HG02763 (cell line): ENCODE data around the gene SLC31A1.

ENCODE experiments used
- ATAC-seq: cut with Tn5 transposase; IDR thresholded peaks from one replicate; pipeline ENCODE4 v1.9.1; 2021; ENCODE audit warnings: mild to moderate bottlenecking, moderate library complexity; ENCODE audit not compliant: unreplicated experiment

SLC31A1 gene

DNA sequence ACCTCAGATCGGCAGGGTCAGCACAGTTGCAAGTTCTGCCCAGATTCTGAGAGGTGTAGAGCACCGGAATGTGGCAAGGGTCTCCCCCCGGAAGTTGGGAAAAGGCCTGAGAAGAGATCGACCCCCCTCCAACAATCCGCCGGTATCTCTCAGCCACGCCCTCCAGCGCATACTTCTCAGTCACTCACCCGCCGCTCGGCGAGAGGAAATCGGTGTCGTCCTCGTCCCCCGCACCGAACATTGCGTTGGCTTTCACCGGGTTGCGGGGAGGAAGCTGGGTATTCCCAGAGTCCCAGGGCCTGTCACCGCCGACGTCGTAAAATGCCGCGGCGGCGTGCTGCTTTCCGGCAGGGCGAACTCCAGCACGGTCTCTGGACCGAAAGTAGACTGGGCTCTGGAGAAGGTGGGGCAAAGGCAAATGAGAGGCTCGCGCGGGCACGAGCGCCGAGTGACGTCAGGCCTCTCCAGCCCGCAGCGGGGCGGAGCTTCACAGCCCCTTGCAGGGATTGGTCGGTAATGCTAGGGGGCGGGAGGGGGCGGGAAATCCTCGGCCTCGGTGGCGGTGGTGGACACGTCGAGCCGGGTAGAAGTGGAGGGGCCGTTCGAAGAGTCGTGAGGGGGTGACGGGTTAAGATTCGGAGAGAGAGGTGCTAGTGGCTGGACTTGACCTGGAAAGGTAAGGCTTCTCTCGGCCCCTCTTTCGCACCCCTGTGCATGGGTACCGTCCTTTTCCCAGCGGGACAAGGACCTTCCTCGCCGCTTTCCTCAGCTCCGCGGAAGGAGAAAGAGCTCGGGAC, at the start of gene SLC31A1, which contains the start of gene FKBP15:
SLC31A1 (plus strand) TSS at position 542 of the 797 bp plus-strand sequence. CDS start 34,605 bp downstream, outside the sequence.
FKBP15 (minus strand) TSS at position 275 of the 797 bp plus-strand sequence; CDS start at position 241, 34 bp downstream.
- ATAC-seq, result peak; percentile 91

GRCh38 chr9:113173341-113173740, 48.0 kb upstream of the SLC31A1 start:
- ATAC-seq, result no peak

DNA sequence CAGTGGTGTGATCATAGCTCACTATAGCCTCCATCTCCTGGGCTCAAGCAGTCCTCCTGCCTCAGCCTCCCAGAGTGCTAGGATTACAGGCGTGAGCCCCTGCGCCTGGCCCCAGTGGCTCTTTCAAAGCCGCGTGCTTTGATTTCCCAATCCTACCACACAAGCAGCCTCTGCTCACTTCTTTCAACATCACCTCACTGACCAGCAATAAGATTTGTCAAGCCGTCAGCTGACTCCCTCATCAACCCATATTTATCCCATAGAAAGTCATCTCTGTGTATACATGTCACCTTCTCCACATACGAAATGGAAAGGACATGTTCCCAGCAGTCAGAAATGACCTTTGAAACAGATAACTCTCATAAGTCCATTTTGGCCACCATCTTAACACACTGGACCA, 44.5 kb upstream of the SLC31A1 start:
- ATAC-seq, result no peak

DNA sequence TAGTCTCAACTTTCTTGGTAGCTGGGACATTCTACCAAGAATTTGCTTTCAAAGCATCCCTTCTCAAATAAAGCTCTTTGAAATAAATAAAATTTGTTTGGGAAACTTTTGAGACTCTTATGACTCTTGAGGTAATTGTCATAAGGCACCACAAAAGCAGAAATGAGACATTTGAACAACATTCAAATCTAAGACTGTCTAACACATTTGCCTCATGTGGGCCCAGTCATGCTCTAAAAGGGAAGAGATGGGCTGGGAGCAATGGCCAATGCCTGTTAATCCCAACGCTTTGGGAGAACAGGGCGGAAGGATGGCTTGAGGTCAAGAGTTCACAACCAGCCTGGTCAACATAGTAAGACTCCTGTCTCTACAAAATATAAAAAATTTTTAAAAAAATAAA, 44.1 kb upstream of the SLC31A1 start:
- no peak for ATAC-seq

GRCh38 chr9:113178087-113178486, 43.3 kb upstream of the SLC31A1 start:
- ATAC-seq, result no peak

DNA sequence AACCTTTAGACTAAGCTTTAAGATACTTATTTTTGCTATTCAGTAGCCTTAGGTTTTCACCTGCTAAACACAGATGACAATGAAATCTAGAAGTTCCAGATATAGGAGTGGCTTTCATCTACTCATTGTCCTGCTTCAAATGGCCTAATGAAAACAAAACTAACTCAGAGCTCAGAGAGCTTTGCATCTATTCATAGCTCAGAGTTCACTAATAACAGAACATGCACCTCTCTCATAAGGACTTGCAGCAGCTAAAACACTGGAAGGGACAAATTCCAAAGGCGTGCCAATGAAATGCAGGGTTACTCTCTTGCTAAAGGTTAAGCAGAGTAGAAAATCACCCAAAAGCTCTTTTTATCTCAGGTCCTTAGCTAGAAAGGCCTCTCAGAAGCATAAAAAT, 41.5 kb upstream of the SLC31A1 start:
- ATAC-seq, result peak; percentile 42

- ATAC-seq, result no peak
Observed at GRCh38 chr9:113181165-113181564, 40.2 kb upstream of the SLC31A1 start.

- ATAC-seq, result no peak
Observed at GRCh38 chr9:113183956-113184488, 37.3 kb upstream of the SLC31A1 start.

DNA sequence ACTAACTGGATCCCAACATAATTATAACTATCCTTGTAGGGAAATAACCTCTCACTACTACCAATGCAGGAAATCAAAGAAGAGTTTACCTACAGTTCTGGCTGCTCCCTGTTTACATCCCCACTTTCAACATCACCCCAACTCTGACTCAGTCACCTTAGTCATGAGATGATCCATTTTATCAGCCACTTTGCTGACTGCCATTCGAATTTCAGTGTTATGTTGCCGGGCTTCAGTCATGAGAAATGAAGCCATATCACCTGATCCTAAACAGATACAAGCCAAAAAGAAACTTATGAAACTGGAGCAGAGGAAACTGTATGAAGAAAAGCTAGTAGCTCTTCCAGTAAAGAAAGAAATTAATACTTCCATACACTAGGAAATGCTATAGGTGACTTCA, 36.8 kb upstream of the SLC31A1 start:
- no peak for ATAC-seq

DNA sequence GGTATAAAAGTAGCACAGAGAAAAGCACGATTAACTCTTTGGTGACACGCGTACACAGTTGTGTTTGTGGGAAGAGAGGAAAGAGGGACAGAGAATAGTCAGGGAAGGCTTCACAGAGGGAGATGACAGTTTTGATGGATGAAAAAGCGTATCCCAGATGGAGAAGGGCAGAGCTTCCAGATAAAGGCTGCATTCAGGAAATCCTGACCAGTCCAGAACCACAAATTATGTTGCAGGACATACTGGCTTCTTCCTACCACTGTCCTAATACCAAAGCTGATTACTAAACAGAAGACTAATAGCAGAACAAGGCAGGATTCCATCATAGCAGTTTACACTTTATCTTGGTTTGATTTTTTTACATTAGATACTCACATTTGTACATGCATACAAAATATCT, 36.1 kb upstream of the SLC31A1 start:
- no peak for ATAC-seq

DNA sequence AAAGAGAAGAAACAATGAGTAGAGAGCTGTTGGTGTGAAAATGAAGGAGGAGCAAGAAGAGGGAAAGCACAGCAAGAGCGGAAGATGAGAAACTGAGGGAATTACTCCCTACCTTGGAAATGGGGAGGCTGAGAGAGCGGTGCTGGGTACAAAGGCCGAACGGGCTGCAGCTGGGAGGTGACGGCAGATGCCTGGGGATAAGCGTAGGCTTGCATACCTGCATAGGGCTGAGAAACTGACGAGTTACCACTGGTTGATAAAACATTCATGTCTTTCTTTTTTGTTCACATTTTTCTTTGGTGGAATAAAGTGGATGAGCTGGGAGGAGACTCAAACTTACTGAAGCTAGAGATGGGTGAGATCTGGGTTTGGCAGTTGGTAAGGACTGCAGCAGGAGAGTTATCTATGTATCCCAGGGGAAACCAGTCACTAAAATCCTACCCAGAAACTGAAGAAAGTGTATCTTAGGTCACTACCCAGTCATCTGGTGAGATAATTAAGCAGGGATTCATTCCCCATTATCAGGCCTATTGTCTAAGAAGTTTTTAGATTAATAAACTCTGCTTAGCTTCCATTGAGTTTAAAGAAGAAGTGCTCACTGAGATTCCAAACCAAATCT, 35.1 kb upstream of the SLC31A1 start:
- ATAC-seq, result no peak

DNA sequence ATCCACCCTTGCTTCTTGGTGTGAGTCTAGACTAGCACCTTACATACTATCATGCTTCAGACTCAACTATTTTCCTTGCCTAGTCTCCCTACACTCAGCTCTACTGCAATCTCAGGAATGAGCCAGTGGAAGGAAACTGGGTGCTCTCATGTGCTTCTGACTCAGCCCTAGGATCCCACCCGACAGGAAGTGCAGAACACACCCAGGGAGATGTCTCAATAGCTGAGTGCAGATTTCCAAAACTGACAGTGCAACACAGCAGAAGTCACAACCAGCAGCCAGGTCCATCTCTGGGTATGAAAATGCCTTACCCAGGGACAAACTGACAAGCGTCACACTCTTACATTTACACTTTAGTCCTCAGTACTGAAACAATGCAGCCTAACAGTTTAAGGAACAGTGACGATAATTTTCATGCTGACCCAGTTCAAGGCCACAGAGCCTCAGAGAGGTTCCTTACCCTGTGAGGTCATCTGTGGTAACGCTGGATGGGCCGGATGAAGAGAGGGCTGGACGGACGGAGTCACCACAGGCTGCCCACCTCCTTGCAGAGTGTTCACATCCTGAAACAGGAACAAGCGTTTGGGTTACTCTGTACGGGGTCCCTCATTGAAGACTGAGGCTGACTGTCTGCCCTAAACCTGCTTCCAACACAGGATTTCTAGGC, 33.3 kb upstream of the SLC31A1 start:
- no peak for ATAC-seq

DNA sequence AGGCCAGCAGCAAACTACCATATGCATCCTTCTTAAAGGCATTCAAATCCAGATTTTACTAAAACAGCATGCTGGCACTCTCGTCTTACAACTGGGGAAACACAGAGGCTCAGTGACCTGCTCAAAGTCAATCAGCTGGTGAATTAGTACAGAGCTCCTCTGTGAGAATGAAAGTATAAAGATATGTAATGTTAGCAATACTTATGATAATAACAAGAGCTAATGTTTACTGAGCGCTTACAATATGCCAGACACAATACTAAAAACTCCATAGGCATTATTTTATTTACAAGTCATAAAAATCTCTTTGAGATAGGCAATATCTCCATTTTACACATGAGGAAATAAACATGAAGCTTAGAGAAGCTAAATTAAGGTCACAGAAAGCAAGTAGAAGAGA, 28.9 kb upstream of the SLC31A1 start:
- ATAC-seq, result no peak

GRCh38 chr9:113199683-113200329, 21.5 kb upstream of the SLC31A1 start:
- no peak for ATAC-seq

- no peak for ATAC-seq
Observed at GRCh38 chr9:113205432-113205831, 15.9 kb upstream of the SLC31A1 start.

DNA sequence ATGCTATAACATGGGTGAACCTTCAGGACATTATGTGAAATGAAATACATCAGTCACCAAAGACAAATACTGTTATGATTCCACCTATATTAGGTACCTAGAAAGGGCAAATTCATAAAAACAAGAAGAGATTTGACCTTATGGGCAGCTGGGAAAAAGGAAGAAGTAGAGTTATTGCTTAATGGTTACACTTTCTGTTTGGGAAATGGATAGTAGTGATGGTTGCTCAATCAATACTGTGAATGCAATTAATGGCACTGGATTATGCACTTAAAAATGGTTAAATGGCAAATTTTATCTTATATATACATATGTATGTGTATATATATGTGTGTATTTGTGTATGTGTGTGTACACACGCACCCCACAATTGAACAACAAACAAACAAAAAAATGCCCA, 15.5 kb upstream of the SLC31A1 start:
- ATAC-seq, result no peak

DNA sequence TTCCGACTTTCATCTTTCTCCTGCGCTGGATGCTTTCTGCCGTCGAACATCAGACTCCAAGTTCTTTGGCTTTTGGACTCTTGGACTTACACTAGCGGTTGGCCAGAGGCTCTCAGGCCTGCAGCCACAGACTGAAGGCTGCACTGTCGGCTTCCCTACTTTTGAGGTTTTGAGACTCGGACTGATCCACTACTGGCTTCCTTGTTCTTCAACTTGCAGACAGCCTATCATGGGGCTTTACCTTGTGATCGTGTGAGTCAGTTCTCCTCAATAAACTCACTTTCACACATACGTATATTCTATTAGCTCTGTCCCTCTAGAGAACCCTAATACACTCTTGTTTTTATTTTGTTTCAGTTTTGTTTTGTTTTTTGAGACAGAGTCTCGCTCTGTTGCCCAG, 10.5 kb upstream of the SLC31A1 start:
- ATAC-seq, result no peak

GRCh38 chr9:113215132-113215531, 6.2 kb upstream of the SLC31A1 start:
- no peak for ATAC-seq

DNA sequence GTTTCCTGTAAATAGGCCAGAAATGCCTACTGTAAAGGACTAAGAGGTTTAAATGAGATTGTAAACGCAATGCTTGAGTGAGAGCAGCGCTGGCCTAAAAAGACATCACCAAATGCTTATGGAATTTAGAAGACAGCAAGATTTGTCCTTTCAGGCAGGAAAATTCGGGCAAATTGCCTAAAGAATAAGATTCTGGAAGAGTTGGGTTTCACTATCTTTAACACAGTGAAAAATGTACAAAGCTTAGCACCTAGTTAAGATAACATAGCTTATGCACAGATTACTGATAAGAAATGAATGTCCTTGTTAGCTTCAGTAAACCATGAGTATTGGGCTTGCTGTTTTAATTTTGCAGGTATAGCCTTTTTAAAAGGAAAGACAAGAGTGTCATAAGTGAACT, 4.9 kb upstream of the SLC31A1 start:
- no peak for ATAC-seq

DNA sequence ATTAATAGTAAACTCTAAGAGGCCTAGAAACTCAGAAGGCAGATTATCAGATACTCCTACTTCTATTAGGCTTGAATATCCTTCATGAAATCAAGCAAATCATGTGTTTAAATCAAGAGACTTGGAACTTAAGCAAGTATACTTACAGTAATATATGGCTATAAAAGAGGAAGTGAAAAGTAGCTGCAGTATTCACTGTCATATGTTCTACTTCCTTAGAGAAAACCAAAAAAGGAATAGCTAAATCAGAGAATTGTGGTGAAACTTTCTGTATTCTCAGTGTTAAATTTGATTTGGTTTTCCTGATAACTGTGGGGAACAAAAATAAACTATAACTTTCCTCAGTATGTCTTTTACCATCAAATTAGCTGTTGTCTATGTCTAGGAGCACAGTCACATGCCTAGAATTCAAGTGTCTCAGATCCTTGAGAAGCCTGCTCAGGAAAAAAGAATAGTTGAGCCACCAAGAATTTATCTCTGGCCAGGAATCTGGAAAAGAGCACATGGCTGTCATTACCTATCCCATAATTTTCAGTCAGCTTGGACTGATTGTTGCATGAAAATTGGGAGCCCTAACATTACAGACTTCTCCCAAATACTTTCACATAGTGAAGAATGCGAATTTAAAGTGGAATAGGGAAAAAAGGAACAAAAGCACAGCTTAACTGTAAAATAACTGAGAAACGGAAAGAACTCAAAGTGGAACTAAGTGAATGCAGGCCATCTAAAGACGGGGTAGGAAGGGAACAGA, 2.0 kb upstream of the SLC31A1 start:
- ATAC-seq, result peak; percentile 32
